Liver (tissue), 9 donors: Measurements from ENCODE around the gene MLH1. TPM values are rescaled to one million over a fixed set of nuclear protein-coding genes. Genes with fewer than 3 reads are reported as not detected.

ENCODE experiments used
- DNase-seq: peaks from one replicate; pipeline ENCODE4 v3.0.0-alpha.2; 2017; ENCODE audit warnings: low spot score
- H3K27ac ChIP-seq, 2 donors: one replicate each; pipeline ENCODE4 v1.7.0; 2013; ENCODE audit warnings: inconsistent platforms in 2 of 2, low read length in 2 of 2, control low read depth in 1 of 2, low read depth in 1 of 2, mild to moderate bottlenecking in 1 of 2
- H3K27me3 ChIP-seq, 4 donors: one replicate each; pipeline versions ENCODE4 v1.6.1 to v1.7.0; 2013; ENCODE audit warnings: low read length in 3 of 4, inconsistent platforms in 1 of 4, mild to moderate bottlenecking in 1 of 4, moderate library complexity in 1 of 4; ENCODE audit not compliant: control insufficient read depth in 4 of 4, insufficient read depth in 4 of 4
- H3K36me3 ChIP-seq, 4 donors: one replicate each; pipeline versions ENCODE4 v1.6.1 to v1.7.0; 2013; ENCODE audit warnings: low read length in 3 of 4, mild to moderate bottlenecking in 3 of 4, low read depth in 1 of 4, moderate library complexity in 1 of 4; ENCODE audit not compliant: control insufficient read depth in 4 of 4, insufficient read depth in 3 of 4
- H3K4me1 ChIP-seq, 4 donors: one replicate each; pipeline versions ENCODE4 v1.6.1 to v1.7.0; 2013; ENCODE audit warnings: low read length in 3 of 4, mild to moderate bottlenecking in 3 of 4, moderate library complexity in 1 of 4; ENCODE audit not compliant: control insufficient read depth in 4 of 4, insufficient read depth in 4 of 4
- H3K4me3 ChIP-seq, 3 donors: one replicate each; pipeline versions ENCODE4 v1.6.1 to v1.7.0; 2013; ENCODE audit warnings: low read length in 3 of 3, control low read depth in 1 of 3, low read depth in 1 of 3, mild to moderate bottlenecking in 1 of 3
- H3K9ac ChIP-seq, 2 donors: one replicate each; pipeline ENCODE4 v1.7.0; 2013; ENCODE audit warnings: low read length in 2 of 2, mild to moderate bottlenecking in 2 of 2, moderate library complexity in 2 of 2, control low read depth in 1 of 2, low read depth in 1 of 2
- H3K9me3 ChIP-seq, 4 donors: one replicate each; pipeline versions ENCODE4 v1.6.1 to v1.7.0; 2013; ENCODE audit warnings: low read length in 3 of 4; ENCODE audit not compliant: control insufficient read depth in 4 of 4
- GABPA ChIP-seq, 2 donors: IDR thresholded peaks in 1 of 2; conservative IDR thresholded peaks in 1 of 2; 2 replicates each; pipeline ENCODE4 v1.6.1; 2016; ENCODE audit warnings: antibody characterized with exemption in 2 of 2, mild to moderate bottlenecking in 1 of 2, moderate library complexity in 1 of 2
- HNF4G ChIP-seq: IDR thresholded peaks from 2 replicates; pipeline ENCODE4 v1.6.1; 2016; ENCODE audit warnings: antibody characterized with exemption
- JUND ChIP-seq, 2 donors: IDR thresholded peaks; 2 replicates each; pipeline ENCODE4 v1.6.1; 2016; ENCODE audit warnings: antibody characterized with exemption in 2 of 2
- RAD21 ChIP-seq, 2 donors: IDR thresholded peaks; 2 replicates each; pipeline ENCODE4 v1.6.1; 2016; ENCODE audit warnings: antibody characterized with exemption in 2 of 2, mild to moderate bottlenecking in 2 of 2
- RXRA ChIP-seq, 2 donors: IDR thresholded peaks; 2 replicates each; pipeline ENCODE4 v1.6.1; 2017 to 2018; ENCODE audit warnings: antibody characterized with exemption in 2 of 2, mild to moderate bottlenecking in 1 of 2
- SP1 ChIP-seq: IDR thresholded peaks from 2 replicates; pipeline ENCODE4 v1.6.1; 2018; ENCODE audit warnings: antibody characterized with exemption, mild to moderate bottlenecking
- WGBS: extraction: QIAGEN DNeasy Blood & Tissue Kit; methylation state at CpG from one replicate; pipeline ENCODE4 v1.1.7; 2013; 5-methylcytosine and 5-hydroxymethylcytosine counted together
- polyA plus RNA-seq, 2 donors: library from polyadenylated mRNA; stranded (reverse) in 1 of 2; unstranded in 1 of 2; fragments of 200-250 nt in 1 of 2; fragments of >200 nt in 1 of 2; fragmentation: Nextera tagmentation in 1 of 2; extraction: Ambion mirVana in 1 of 2; gene quantifications; one replicate each; pipeline versions ENCODE4 v1.2.1 to v1.2.3, GENCODE V29; 2013 to 2015
- total RNA-seq, 2 donors: library from RNA; depleted of rRNA; stranded (reverse); fragments of >200 nt; gene quantifications; one replicate each; pipeline ENCODE4 v1.2.3, GENCODE V29; 2014
- TF ChIP-seq, protein P1 (sequence below): IDR thresholded peaks from 2 replicates; pipeline ENCODE4 v1.6.1; 2016; ENCODE audit warnings: antibody characterized with exemption, mild to moderate bottlenecking
- TF ChIP-seq, protein P2 (sequence below): IDR thresholded peaks from 2 replicates; pipeline ENCODE4 v1.6.1; 2016; ENCODE audit warnings: antibody characterized with exemption
- TF ChIP-seq, protein P3 (sequence below): IDR thresholded peaks from 2 replicates; pipeline ENCODE4 v1.6.1; 2016; ENCODE audit warnings: antibody characterized with exemption
- TF ChIP-seq, protein P4 (sequence below): IDR thresholded peaks from 2 replicates; pipeline ENCODE4 v1.6.1; 2016; ENCODE audit warnings: antibody characterized with exemption
- donor health status: healthy.
- donor health status: healthy.
- donor health status: healthy.
- donor health status: healthy.
- donor health status: healthy.

The MLH1 gene
- total and polyA plus RNA-seq, 4 donors: 9.4 to 34.2 (median 22.5) TPM

DNA sequence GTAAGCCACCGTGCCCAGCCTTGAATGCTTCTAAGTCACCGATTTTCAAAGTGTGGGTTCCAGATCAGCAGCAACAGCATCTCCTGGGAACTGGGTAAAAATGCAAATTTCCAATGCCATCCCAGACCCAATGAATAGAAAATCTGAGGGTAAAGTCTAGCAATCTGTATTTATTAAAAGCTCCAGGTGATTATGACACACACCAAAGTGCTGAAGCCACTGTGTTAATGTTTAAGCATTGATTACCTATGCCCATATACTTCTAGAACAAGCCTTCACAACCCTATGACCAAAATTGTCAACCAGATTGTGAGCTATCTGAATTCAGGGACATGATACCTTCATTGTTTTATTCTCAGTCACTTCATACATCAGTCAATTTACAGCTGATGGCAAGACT is 94.6 kb downstream of the MLH1 start (continued):
- TF ChIP-seq, protein P1, sequence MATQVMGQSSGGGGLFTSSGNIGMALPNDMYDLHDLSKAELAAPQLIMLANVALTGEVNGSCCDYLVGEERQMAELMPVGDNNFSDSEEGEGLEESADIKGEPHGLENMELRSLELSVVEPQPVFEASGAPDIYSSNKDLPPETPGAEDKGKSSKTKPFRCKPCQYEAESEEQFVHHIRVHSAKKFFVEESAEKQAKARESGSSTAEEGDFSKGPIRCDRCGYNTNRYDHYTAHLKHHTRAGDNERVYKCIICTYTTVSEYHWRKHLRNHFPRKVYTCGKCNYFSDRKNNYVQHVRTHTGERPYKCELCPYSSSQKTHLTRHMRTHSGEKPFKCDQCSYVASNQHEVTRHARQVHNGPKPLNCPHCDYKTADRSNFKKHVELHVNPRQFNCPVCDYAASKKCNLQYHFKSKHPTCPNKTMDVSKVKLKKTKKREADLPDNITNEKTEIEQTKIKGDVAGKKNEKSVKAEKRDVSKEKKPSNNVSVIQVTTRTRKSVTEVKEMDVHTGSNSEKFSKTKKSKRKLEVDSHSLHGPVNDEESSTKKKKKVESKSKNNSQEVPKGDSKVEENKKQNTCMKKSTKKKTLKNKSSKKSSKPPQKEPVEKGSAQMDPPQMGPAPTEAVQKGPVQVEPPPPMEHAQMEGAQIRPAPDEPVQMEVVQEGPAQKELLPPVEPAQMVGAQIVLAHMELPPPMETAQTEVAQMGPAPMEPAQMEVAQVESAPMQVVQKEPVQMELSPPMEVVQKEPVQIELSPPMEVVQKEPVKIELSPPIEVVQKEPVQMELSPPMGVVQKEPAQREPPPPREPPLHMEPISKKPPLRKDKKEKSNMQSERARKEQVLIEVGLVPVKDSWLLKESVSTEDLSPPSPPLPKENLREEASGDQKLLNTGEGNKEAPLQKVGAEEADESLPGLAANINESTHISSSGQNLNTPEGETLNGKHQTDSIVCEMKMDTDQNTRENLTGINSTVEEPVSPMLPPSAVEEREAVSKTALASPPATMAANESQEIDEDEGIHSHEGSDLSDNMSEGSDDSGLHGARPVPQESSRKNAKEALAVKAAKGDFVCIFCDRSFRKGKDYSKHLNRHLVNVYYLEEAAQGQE: no peak
- TF ChIP-seq RXRA (IDR thresholded peaks at IDR 0.05): peak; percentile 25 to 29
- no peak for TF ChIP-seq GABPA (IDR thresholded peaks at IDR 0.05 in 1 of 2, conservative IDR thresholded peaks at IDR 0.05 in 1 of 2)
- peak; percentile 18 to 36 for TF ChIP-seq RAD21 (IDR thresholded peaks at IDR 0.05)
- peak; percentile 36 for TF ChIP-seq HNF4G
- TF ChIP-seq, protein P2, sequence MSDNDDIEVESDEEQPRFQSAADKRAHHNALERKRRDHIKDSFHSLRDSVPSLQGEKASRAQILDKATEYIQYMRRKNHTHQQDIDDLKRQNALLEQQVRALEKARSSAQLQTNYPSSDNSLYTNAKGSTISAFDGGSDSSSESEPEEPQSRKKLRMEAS: peak; percentile 29

DNA sequence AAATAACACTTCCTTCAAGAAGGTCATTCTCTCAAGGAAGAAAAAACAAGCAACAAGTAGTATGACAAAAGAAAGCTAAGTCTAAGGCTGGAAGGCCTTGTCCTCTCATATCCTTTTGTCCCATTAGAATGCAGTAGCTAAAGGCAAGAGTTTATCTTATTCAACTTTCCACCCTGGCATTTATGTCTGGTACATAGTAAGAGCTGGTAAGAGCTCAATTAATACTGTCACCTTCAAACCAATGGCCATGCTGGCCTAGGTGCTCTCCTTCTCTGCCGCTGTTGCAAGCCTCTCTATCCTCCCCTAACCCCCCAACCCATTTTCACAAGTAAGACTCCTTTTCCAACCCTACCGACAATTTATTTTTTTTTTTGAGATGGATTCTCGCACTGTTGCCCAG is 99.2 kb downstream of the MLH1 start:
- Histone ChIP-seq H3K27me3 (no peaks in the 10 kb centered on the region), H3K27ac (no peak overlapping the region), H3K4me1 (peaks cover 4 to 8% (median 4%) of the 10 kb centered on the region in 4 donors), H3K36me3 (peaks cover 0 to 13% (median 12%) of the 10 kb centered on the region in 4 donors), H3K9me3 (no peaks in the 10 kb centered on the region), H3K4me3 (no peak overlapping the region), H3K9ac (no peak overlapping the region)
- TF ChIP-seq JUND (IDR thresholded peaks at IDR 0.05) (no peak), SP1 (no peak), GABPA (IDR thresholded peaks at IDR 0.05 in 1 of 2, conservative IDR thresholded peaks at IDR 0.05 in 1 of 2) (no peak)
- TF ChIP-seq, protein P3, sequence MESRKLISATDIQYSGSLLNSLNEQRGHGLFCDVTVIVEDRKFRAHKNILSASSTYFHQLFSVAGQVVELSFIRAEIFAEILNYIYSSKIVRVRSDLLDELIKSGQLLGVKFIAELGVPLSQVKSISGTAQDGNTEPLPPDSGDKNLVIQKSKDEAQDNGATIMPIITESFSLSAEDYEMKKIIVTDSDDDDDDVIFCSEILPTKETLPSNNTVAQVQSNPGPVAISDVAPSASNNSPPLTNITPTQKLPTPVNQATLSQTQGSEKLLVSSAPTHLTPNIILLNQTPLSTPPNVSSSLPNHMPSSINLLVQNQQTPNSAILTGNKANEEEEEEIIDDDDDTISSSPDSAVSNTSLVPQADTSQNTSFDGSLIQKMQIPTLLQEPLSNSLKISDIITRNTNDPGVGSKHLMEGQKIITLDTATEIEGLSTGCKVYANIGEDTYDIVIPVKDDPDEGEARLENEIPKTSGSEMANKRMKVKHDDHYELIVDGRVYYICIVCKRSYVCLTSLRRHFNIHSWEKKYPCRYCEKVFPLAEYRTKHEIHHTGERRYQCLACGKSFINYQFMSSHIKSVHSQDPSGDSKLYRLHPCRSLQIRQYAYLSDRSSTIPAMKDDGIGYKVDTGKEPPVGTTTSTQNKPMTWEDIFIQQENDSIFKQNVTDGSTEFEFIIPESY: no peak
- 96% methylated on average over 3 of the region's 3 CpGs for WGBS
- DNase-seq: no peak

DNA sequence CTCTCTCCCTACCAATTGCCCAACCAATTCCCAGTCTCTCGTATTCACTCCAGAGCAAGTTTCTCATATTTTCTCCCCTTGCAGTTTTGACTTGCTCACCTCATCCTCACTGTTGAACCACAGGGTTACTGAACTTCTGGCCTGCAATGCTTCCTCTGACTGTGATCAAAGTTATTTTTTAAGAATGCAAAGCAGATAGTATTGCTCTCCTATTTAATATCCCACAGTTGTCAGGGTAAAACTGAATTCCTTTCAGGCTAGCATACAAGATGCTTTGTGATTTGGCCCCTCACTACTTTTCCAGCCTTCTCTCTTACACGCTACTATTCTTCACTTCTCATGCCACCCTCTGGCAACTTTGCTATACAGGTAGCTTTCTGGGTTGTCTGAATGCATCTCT is 100.2 kb downstream of the MLH1 start:
- no peaks in the 10 kb centered on the region for H3K27me3 ChIP-seq
- peaks cover 3 to 11% (median 4%) of the 10 kb centered on the region in 4 donors for H3K4me1 ChIP-seq
- H3K9me3 ChIP-seq: no peaks in the 10 kb centered on the region
- peaks cover 0 to 13% (median 10%) of the 10 kb centered on the region in 4 donors for H3K36me3 ChIP-seq
- no peak overlapping the region for H3K4me3 ChIP-seq
- no peak for DNase-seq
- no peak overlapping the region for H3K27ac ChIP-seq
- TF ChIP-seq, protein P4, sequence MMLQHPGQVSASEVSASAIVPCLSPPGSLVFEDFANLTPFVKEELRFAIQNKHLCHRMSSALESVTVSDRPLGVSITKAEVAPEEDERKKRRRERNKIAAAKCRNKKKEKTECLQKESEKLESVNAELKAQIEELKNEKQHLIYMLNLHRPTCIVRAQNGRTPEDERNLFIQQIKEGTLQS: no peak
- peak in 1 of 2 donors; percentile 8 for TF ChIP-seq RXRA (IDR thresholded peaks at IDR 0.05)
- WGBS: 90% methylated on average over 2 of the region's 2 CpGs
- H3K9ac ChIP-seq: no peak overlapping the region
